KBM-7 (cell line): Measurements from ENCODE around the gene MMP24OS.
"Not testable (repeated sequence)": the region's sequence is repeated elsewhere in the genome, so short reads cannot be mapped to it uniquely, and the experiment has no call there.

Source experiments
- DNase-seq: peaks from one replicate; pipeline ENCODE4 v3.0.0-alpha.2; 2015
- in situ Hi-C: fragments of 300-500 bp; cut with MboI; formaldehyde crosslinking; loops from 2 replicates; pipeline ENCODE4 v1.14.3; 2020; ENCODE audit warnings: low sequenced_read_pairs, low pct_unique_long_range_greater_than_20kb, mixed read lengths

MMP24OS gene

DNA sequence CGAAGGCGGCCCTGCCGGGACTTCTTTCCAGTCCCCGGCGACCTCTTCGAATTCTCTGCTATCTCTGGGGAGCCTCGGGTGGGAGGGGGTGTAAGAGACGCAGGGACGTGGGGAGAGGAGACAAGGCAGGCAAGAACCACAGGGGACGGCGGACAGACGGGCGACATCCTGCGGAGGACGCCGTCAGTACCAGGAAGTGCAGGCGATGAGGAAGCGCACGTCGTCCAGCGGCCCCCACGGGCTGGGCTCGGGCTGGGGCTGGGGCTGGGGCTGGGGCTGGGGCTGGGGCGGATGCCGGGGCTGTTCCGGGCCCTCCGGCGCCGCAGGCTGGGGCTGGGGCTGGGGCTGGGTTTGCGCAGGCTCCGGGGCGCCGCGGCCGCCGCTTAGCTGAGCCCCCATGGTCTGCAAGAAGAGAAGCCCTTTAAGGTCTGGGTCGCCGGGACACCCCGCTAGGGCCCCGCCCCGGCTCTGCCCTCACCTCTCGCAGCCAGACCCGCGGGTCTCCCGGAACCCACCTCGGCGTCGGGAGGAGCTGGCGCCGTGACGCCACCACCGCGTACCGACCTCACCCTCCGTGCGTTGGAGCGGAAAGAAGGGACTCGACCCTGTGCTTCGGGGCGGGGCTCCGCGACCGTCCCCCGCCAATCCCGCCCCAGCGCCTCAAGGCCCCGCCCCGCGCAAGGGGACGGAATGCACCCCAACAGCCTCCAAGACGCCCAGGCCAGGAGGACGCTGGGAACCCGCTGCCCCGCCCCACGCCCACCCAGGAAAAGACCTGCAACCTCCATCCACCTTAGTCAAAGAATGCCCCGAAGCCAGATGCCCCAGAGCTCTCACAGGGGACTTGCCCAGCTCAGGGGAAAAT lies at the start of gene MMP24OS:
TSS of gene MMP24OS (minus strand) at position 592 of the 865 bp plus-strand sequence. CDS start at position 399, 193 bp downstream.
- in situ Hi-C loops = no loop called here
- DNase-seq = peak; percentile 86

- in situ Hi-C loops = no loop called here
- DNase-seq = no peak
Observed at GRCh38 chr20:35327074-35327976, 49.4 kb upstream of the MMP24OS start.

- in situ Hi-C loops = no loop called here
Observed at GRCh38 chr20:35326740-35327073, 48.8 kb upstream of the MMP24OS start.

GRCh38 chr20:35326021-35326739 lies 48.3 kb upstream of the MMP24OS start:
- in situ Hi-C loops = no loop called here
- DNase-seq = no peak

More at GRCh38 chr20:35326740-35327073, 48.8 kb upstream of the MMP24OS start:
- no peak for DNase-seq

DNA sequence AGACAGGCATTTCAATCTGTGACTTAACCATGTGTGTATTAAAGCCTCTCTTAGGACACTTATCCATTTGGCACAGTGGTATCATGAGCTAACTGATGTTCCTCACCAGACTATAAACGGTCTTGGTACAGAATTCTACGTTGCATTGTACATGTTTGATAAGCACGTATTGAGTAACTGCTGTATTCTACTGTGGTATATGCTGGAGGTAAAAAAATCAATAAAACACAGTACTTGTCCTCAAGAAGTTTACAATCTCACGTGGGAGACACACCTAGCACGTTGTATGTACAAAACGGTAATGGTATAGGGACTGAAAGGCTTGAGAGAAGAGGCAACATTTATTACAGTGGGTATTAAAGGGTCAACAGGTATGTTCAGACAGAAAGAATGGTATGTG lies 47.5 kb upstream of the MMP24OS start:
- DNase-seq = no peak
- in situ Hi-C loops = no loop called here

GRCh38 chr20:35320396-35321126 lies 42.6 kb upstream of the MMP24OS start:
- no peak for DNase-seq
- in situ Hi-C loops = no loop called here

- in situ Hi-C loops = no loop called here
- no peak for DNase-seq
Observed at GRCh38 chr20:35319871-35320197, 41.9 kb upstream of the MMP24OS start.

GRCh38 chr20:35319192-35319870 lies 41.4 kb upstream of the MMP24OS start:
- DNase-seq = no peak

GRCh38 chr20:35318502-35319157 lies 40.7 kb upstream of the MMP24OS start:
- in situ Hi-C loops = no loop called here
- DNase-seq = no peak

More at GRCh38 chr20:35319192-35319870, 41.4 kb upstream of the MMP24OS start:
- in situ Hi-C loops = no loop called here

- DNase-seq = no peak
Observed at GRCh38 chr20:35317416-35318210, 39.7 kb upstream of the MMP24OS start.

GRCh38 chr20:35316086-35316485 lies 38.2 kb upstream of the MMP24OS start:
- in situ Hi-C loops = no loop called here
- DNase-seq = no peak

More at GRCh38 chr20:35317416-35318210, 39.7 kb upstream of the MMP24OS start:
- in situ Hi-C loops = no loop called here

GRCh38 chr20:35315632-35316020 lies 37.7 kb upstream of the MMP24OS start:
- DNase-seq, in situ Hi-C loops: not testable (repeated sequence)

GRCh38 chr20:35314816-35315631 lies 37.1 kb upstream of the MMP24OS start:
- DNase-seq = peak; percentile 32
- in situ Hi-C loops = no loop called here

- peak; percentile 43 for DNase-seq
- in situ Hi-C loops = no loop called here
Observed at GRCh38 chr20:35312318-35312717, 34.4 kb upstream of the MMP24OS start.

GRCh38 chr20:35311822-35312221 lies 33.9 kb upstream of the MMP24OS start:
- in situ Hi-C loops = no loop called here
- no peak for DNase-seq

DNA sequence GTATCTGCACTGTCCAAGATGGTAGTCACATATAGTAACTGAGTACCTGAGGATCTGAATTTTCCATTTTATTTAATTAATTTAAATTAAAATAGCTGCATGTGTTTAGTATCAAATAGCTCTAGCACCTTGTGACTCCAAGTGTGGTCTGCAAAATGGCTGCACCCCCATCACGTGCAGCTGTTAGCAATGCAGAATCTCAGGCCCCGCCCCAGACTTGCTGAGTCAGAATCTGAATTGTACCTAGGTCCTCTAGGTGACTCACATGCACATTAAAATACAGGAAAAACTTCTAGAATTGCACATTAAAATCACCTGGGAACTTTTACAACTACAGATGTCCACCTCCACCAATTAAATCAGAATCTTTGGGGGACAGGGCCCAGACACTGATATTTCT lies 33.5 kb upstream of the MMP24OS start:
- DNase-seq = no peak
- in situ Hi-C loops = no loop called here
